NCI-H460 (cell line): ENCODE results near the gene ZDHHC19. TPM values are rescaled to one million over a fixed set of nuclear protein-coding genes. Genes with fewer than 3 reads are reported as not detected.
"Not testable (repeated sequence)": the region's sequence is repeated elsewhere in the genome, so short reads cannot be mapped to it uniquely, and the experiment has no call there.

Experiments used
- DNase-seq: peaks from one replicate; pipeline ENCODE4 v3.0.0-alpha.2; 2016; ENCODE audit warnings: low read depth; ENCODE audit errors: extremely low read depth
- total RNA-seq: library from RNA; depleted of rRNA; stranded (reverse); fragments of >200 nt; shearing (Covaris generic); gene quantifications from 2 replicates; pipeline ENCODE4 v1.2.3, GENCODE V29; 2014

ZDHHC19 gene
- total RNA-seq, 1 experiment from 2014 or later, result not detected

DNA sequence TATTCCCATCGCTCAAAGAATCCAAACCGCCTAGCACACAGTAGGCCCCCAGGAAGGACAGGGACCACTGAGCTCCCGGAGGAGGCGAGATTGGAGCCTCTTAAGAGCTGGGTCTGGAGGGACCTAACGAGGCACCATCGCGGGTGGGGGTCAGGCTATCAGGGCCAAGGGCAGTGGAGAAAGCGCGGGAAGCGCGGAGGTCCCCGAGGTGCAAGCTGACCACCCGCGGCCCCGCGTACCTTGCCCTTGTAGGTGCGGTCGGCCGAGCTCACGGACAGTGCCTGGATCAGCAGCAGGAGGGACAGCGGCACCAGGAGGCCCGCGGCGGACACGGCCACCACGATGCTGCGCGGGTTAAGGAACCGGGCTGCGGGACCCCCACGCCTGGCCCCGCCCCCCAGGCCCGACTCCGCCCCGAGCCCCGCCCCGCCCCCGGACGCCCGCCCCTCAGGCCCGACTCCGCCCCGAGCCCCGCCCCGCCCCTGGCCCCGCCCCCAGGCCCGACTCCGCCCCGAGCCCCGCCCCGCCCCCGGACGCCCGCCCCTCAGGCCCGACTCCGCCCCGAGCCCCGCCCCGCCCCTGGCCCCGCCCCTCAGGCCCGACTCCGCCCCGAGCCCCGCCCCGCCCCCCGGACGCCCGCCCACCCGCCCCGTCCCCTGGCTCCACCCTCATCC lies 3.9 kb downstream of the ZDHHC19 start:
- DNase-seq, result no peak

DNA sequence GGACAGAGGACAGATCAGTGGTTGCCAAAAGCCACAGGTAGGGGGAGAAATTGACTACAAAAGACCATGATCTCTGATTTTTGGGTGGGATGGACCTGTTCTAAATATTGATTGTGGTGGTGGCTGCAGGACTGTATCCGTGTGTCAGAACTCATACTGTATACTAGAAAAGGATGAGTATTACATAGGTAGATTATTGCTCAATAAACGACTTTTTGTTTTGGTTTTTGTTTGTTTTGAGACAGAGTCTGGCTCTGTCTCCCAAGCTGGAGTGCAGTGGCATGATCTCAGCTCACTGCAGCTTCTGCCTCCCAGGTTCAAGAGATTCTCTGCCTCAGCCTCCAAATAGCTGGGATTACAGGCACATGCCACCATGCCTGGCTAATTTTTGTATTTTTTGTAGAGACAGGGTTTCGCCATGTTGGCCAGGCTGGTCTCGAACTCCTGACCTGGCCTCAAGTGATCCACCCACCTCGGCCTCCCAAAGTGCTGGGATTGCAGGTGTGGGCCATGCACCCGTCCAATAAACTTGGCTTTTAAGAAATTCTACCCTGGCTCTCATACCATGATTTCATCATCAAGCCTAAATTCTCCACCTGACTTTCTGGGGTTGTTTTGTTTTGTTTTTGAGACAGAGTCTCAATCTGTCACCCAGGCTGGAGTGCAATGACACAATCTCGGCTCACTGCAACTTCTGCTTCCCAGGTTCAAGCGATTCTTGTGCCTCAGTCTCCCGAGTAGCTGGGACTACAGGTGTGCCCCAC lies 5.6 kb downstream of the ZDHHC19 start:
- DNase-seq, result not testable (repeated sequence)

DNA sequence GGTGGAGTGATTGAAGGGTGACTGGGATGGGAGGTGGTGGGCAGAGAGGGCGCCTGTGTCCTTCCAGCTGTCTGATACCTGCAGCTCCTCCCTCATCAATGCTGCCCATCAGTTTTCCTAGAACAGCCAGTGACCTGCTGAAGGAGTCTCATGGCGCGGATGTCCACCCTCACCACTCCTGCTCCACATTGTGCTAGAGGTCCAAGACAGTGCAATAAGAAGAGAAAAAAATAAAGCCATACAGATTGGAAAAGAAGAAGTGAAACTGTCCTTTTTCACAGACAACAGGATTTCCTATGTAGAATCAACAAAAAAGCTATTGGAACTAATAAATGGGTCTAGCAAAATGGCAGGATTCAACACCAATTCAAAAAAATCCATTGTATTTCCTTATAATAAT lies 7.4 kb downstream of the ZDHHC19 start:
- no peak for DNase-seq

DNA sequence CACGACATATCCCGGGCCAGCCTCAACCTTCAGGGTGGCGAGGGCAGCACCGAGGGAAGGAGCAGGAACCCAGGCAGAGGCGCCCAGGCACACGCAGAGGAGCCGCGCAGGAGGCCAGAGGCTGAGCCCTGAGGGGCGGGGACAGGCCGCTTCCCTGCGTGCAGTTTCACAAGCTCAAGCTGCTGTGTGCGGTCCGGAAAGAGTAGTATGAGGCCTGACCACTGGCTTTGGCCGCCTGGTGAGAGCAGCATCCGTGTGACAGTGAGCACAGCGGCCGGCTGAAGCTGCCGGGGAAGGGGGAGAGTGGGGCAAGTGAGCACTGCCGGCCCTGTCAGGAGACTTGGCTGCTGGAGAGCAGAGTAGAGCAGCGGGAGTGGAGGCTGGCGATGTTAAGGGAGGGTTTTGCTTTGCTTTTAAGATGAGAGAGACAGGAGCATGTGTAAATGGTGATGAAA lies 8.7 kb downstream of the ZDHHC19 start:
- no peak for DNase-seq

DNA sequence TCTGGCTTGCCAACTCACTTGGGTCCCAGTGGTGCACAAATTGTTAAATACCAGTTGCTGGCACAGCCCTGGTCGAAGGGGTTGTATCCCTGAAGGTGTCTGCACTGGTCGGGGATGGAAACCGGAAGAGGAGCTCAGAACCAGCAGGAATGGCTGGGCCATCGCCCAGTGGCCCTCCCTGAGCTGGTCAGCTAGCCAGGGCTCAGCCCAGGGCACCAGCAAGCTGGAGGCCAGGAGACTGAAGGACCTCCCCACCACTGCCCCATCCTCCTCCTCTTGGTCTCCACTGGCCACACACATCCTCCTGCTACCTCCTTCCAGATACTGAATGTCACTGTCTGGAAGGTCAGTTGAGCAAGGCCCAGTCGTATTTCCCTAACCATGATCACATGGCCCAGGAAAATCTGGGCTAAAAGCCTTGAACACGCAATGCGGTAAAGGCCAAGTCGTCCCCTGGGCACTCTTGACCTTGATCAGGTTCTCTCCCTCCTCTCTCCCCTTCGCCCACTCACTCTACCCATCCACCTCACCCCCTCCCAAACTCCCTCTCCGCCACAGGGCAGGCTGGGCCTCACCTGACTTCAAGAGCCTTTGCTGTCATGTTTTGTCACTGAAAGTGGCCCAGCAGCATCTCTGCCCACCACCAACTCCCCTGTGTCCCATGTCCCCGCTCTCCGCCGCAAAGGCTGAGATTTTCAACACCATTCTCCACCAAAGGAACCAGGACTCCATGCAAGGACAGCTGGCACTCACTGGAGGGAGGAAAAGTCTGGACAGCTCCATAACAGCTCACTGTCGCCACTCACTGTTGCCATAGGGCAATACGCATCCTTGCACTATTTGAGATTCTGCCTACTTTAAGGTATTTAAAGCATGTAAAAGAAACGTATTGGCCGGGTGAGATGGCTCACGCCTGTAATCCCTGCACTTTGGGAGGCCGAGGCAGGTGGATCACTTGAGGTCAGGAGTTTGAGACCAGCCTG lies 12.1 kb downstream of the ZDHHC19 start:
- DNase-seq, result no peak

DNA sequence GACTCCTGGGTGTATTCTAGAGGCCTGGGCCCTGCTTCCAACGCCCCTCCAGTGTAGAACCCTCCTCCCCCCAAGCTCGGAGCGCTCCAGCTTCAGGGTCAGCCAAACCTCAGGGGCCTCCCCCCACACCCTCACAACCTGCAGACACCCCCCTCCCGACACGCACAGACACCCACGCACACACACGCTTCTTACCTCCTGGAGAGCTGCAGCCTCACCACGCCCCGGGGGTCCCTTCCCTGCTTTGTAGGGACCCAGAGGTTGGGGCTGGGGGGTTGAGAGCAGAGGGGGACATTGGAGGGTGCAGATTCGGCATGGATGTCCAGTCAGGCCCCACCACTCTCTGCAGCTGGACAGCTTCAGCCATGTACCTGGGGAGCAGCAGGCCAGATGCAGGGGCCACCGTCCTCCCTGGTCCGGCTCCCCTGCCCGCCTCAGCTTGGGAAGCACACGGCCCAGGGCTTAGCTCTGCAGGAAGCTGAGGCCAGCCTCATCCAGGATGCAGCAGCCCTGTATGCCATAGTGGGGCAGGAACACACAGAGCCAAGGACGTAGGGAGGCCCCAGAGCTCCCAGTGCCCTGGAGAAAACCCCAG lies 13.0 kb downstream of the ZDHHC19 start:
- DNase-seq, result no peak

DNA sequence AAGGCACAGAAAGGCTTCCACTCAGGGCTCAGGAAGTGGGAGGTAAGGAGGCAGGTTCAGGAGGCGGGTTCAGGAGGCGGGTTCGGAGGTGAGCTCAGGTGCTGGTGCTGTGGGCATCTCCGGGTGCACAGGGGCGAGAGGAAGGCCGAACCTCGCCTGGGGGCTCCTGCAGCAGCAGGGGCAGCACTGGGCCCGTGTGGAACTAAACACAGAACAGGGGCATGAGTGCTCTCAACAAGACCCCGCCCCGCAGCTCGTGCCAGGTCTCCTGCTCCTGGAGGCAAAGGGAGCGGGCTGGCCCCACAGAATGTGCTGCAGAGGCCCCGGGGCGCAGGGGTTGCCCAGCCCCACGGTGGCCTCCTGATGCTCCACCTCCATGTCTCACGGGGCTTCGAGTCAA lies 13.7 kb downstream of the ZDHHC19 start:
- DNase-seq, result no peak

DNA sequence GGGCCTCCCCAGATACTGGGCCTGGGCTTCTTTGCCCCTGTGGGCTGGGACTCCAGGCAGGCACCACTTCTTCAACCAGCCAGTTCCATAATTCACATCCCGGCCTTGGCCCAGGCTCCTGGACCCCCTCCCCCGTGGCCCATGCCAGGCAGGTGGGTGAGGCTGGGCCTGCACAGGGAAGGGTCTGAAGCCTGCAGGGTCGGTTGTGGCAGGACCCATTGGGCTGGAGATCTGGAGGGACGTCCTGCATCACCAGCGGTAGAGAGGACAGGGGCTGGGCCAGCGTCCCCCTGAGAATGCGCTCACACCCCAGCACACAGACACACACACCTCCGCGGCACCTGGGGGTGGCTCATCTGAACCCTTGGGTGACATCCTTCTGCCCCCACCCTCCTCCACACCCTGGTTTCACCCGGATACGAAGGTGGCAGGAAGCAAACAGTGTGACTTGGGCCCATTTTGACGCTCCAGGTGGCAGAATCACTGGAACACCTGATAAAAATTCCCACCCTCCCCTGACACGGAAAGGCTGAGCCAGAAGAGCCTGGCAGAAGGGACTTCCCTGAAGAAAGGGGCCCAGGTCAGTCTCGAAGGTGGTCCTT lies 15.4 kb downstream of the ZDHHC19 start:
- DNase-seq, result no peak

DNA sequence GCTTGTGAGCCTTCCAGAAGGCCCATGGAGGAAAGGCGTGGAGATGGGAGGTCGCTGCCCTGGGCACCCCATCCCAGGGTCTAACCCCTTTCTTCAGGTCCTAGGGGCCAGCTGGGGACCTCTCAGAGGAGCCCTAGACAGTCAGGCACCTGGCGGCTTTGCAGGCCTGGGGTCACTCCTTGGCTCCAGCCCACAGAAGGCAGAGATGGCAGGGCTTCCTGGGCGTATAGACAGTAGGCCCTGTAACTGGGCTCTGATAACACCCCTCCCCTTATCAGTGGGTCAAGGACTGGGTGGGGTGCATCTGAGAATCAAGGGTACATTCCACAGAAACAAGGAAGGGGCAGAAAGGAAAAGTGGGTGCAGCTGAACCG lies 16.7 kb downstream of the ZDHHC19 start:
- DNase-seq, result no peak

DNA sequence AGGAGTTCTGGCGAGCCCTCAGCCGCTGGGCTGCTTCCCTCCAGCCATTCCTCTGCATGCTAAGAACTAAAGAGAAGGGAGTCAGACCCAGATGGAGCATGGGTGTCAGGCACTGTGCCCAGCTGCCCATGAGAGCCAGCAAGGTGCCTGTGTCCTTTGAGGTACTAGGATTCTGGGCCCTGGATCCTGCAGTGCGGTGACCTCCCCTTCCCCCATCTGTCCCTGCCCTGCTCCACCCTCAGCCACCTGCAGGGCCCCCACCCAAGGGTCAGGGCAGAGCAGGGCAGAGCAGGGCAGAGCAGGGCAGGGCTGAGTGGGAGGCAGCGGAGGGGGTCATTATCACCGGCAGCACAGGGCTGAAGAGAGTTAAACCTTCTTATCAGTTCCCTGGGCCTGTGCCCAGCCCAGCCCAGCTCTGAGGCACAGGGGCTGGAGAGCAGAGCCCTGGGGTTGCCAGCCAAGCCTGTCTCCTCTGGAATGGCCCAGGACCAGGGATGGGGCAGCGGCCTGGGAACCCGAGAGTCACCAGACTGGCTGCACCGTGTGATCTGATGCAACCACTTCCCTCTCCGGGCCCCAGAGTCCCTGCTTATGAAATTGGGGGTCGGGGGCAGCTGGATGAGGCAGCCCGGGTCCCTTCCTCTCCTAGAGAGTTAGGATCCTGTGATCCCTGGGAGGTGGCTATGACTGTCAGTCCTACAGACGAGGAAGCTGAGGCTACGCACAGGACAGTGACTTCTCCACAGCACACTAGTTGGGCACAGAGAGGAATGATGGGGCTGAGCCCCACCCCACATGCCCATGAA lies 17.3 kb downstream of the ZDHHC19 start:
- DNase-seq, result no peak

DNA sequence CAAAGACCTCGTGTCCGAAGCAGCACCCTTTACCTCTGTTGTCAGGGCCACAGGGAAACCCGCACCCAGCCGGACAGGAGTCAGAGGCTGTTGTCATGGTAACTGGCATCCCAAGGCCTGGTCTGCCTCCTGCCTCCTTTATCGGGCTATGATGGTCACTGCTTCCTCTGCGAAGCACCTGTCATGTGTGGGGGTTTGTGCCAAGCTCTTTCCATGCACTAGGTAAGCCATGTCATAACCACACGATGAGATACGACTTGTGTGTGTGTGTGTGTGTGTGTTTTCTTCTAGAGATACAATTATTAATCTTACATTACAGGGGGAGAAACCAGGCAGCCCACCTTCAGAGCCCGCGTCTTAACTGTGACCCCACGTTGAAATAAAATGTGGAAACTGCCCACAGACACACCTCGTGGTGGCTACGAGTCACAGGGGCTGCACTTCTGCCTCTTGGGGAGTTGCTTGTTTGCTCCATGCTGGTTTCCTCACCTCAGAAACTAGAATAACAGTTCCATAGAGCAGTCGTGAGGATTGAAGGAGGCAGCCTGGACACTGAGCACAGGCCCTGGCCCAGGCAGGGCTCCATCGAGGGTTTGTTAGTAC lies 18.0 kb downstream of the ZDHHC19 start:
- DNase-seq, result no peak

DNA sequence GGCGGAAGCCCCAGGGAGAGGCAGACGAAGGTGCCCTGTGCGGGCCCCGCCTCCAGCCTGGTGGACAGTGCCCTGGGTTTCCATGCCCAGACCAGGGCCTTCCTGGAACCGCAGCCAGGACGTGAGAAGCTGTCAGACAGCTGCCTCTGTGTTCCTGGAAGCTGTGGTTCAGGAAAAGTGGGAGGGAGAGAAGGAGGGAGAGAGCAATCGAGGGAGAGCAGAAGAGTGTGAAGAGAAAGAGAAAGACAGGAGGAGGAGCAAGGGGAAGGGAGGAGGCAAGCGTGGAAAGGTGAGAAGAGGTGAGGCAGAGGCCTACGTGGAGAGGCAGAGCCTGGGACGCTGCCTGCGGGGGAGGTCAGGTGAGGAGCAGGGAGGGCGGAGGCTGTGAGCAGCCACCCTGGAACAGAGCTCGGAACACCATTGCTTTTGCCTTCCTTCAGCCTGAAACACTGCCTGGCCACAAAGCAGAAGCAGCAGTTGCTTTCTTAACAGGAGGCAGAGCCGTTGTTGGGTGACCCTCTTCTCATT lies 18.6 kb downstream of the ZDHHC19 start:
- DNase-seq, result no peak

DNA sequence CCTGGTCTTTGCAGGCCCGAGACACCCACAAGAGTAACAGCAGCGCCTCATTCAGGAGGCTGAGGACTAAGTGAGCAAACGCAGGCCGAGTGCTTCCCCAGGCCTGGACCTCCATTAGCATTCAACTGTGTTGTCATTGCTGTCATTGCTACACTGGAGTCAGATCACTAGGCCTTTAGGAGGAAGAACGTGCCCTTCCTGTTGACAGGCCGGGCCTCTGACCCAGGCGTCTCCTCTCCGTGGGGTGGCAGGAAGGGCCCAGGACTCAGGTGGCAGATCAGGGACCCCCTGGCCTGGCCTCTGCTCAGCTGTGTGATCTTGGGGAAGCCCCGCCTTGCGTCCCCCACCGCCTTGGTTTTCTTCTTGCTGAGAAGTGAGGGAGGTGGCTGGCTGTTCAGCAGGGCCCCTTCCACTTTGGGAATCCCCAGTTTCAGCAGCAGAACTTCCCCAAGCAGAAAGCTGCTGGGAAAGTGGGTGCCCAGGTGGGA lies 19.1 kb downstream of the ZDHHC19 start:
- DNase-seq, result no peak

DNA sequence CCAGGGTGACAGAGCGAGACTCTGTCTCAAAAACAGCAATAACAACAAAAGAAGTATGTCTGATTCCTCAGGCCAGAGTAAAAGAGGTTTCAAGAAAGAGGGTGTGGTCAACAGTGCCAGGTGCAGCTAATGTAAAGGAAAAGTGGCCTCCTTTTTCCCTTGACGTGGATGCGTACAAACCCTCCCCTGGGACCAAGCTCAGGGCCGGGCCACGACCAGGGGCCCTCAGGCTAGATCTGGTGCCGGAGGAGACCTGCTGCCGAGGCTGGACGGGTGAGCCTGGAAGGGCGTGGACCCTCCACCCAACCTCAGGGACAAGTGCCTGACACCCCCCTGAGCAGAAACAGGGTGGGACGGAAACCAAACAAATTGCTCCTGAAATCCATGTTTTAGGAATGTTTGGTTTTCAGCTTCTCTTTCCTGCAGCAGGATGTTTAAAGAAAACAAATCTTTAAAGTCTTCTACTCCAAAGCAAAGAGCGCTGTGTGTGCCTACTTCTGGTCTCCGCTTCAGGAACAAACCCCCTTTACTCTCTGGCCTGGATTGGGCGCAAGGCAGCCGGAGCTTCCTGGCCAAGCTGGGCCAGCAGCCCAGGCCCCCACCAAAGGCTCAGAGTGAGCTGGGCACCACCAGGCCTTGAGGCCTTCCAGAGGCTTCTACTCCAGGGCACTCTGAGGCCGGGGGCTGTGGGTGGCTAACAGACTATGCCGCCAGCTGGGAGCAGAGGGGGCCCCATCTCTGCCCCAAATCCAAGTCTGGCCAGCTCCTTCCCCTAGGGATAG lies 21.4 kb downstream of the ZDHHC19 start:
- no peak for DNase-seq

DNA sequence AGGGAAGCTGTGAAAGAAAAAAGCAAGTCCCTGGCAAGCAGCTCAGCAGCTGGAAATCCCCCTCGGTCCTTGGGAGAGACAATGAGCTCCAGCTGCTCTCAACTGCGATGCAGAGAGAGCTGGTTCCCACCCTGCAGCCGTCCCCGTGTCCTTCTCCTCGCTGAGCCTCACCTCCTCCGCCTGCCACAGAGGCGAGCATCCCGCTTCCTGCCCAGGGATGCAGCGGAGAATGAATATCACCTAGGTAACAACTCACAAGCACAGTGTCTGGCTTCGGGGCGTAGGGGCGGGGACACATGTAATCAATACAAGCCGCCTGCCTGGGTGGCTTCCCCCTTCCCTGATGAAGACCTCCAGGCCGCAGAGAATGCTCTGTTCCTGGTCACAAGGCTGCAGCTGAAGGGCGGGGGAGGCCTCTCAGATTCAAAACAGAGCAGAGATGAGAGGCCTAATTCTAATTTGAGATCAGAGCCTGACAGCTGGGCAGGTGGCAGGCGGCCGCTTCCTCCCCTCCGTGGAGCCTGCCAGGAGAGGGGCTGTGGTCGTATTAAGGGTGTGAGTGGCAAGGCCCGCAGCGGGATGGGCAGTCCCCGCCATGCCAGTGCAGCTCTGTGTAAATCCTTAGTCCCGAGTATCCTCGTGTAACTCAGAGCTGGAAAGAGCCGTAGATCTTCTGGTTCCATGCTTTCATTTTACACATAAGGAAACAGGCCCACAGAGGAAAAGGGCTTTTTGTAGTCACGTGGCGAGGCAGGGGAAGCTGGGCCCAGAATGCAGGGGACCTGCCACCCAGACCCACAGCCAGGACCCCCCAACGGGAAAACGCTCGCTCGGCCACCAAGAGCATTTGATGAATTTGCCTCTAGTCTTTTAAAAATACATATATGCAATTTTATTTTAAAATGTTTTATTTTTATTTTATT lies 24.3 kb downstream of the ZDHHC19 start:
- no peak for DNase-seq

DNA sequence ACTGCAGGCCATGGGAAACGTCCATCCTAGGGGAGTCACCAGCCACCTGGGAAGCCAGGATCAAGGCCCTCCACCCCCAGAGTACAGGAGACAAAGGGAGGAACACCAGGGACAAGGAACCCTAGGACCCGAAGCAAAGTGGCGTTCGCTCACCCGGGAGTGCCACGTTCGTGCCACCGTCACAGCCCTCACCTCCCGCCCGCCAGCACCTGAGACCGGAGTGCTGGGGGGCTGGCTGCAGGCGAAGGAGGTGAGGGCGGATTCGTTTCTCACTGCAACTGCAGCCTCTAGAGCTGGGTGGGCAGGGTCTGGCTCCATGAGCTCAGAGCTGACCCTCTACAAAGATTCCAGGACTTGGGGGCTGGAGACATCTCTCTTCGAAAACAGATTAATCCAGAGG lies 26.3 kb downstream of the ZDHHC19 start:
- no peak for DNase-seq

DNA sequence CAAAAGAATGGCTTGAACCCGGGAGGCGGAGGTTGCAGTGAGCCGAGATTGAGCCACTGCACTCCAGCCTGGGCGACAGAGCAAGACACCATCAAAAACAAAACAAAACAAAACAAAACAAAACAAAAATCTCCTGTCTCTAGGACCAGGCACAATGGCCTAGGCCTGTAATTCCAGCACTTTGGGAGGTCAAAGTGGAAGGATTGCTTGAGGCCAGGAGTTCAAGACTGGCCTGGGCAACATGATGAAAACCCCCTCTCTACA lies 27.1 kb downstream of the ZDHHC19 start:
- DNase-seq, result not testable (repeated sequence)
